HEK293T (cell line): Measurements from ENCODE around the gene KLHL10.
A peak's percentile ranks its signal among the peaks of the same experiment; 100 is the strongest.
"Not testable (repeated sequence)": the region's sequence is repeated elsewhere in the genome, so short reads cannot be mapped to it uniquely, and the experiment has no call there.

Experiments used
- CTCF ChIA-PET: fragments of 350-600 bp; formaldehyde crosslinking; extraction: SDS; loops from one replicate; lab custom pipeline; 2021; ENCODE audit warnings: antibody characterized with exemption, inconsistent platforms; lab: Yijun Ruan, JAX
- POLR2A ChIA-PET: fragments of 350-600 bp; formaldehyde crosslinking; extraction: SDS; loops from one replicate; lab custom pipeline; 2020; ENCODE audit warnings: antibody characterized with exemption, inconsistent platforms; lab: Yijun Ruan, JAX
- DNase-seq: peaks from one replicate; pipeline ENCODE4 v3.0.0; 2012; ENCODE audit warnings: mixed read lengths; ENCODE audit errors: extremely low spot score
- ARNT ChIP-seq: fragments of 450-650 bp; IDR thresholded peaks from 2 replicates; pipeline ENCODE4 v1.6.1; 2017; ENCODE audit warnings: mild to moderate bottlenecking
- BHLHE40 ChIP-seq: fragments of 450-650 bp; IDR thresholded peaks from 2 replicates; pipeline ENCODE4 v1.6.1; 2016; ENCODE audit warnings: mild to moderate bottlenecking, moderate library complexity, borderline replicate concordance
- CTBP1 ChIP-seq: fragments of 450-650 bp; IDR thresholded peaks from 2 replicates; pipeline ENCODE4 v1.6.1; 2016; ENCODE audit warnings: borderline replicate concordance
- ELF4 ChIP-seq: fragments of 450-650 bp; IDR thresholded peaks from 2 replicates; pipeline ENCODE4 v1.6.1; 2017; ENCODE audit warnings: antibody characterized with exemption
- FOXA1 ChIP-seq: fragments of 450-650 bp; IDR thresholded peaks from 2 replicates; pipeline ENCODE4 v1.6.1; 2016; ENCODE audit warnings: mild to moderate bottlenecking
- FOXK2 ChIP-seq: fragments of 450-650 bp; IDR thresholded peaks from 2 replicates; pipeline ENCODE4 v1.6.1; 2016; ENCODE audit warnings: mild to moderate bottlenecking
- FOXM1 ChIP-seq: fragments of 450-650 bp; IDR thresholded peaks from 2 replicates; pipeline ENCODE4 v1.6.1; 2017; ENCODE audit warnings: mild to moderate bottlenecking, borderline replicate concordance
- HDGF ChIP-seq: fragments of 450-650 bp; IDR thresholded peaks from 2 replicates; pipeline ENCODE4 v1.6.1; 2017; ENCODE audit warnings: antibody characterized with exemption, borderline replicate concordance
- L3MBTL2 ChIP-seq: fragments of 450-650 bp; conservative IDR thresholded peaks from 2 replicates; pipeline ENCODE4 v1.6.1; 2016; ENCODE audit warnings: mild to moderate bottlenecking
- LEF1 ChIP-seq: fragments of 450-650 bp; IDR thresholded peaks from 2 replicates; pipeline ENCODE4 v1.6.1; 2017; ENCODE audit warnings: mild to moderate bottlenecking, borderline replicate concordance
- NFRKB ChIP-seq: fragments of 450-650 bp; IDR thresholded peaks from 2 replicates; pipeline ENCODE4 v1.6.1; 2016; ENCODE audit warnings: mild to moderate bottlenecking, moderate library complexity
- PKNOX1 ChIP-seq: fragments of 450-650 bp; IDR thresholded peaks from 2 replicates; pipeline ENCODE4 v1.6.1; 2016
- SP1 ChIP-seq: fragments of 450-650 bp; IDR thresholded peaks from 2 replicates; pipeline ENCODE4 v1.6.1; 2017
- SUZ12 ChIP-seq: fragments of 450-650 bp; IDR thresholded peaks from 2 replicates; pipeline ENCODE4 v1.6.1; 2016; ENCODE audit warnings: mild to moderate bottlenecking
- TARDBP ChIP-seq: fragments of 450-650 bp; IDR thresholded peaks from 2 replicates; pipeline ENCODE4 v1.6.1; 2016
- ZNF384 ChIP-seq: fragments of 450-650 bp; IDR thresholded peaks from 2 replicates; pipeline ENCODE4 v1.6.1; 2016

The KLHL10 gene

GRCh38 chr17:41835800-41836549 is 1.6 kb upstream of the KLHL10 start, which contains the start of gene NT5C3B:
Gene NT5C3B (minus strand): TSS chr17:41836232. CDS start chr17:41836193, 39 bp downstream.
- POLR2A ChIA-PET: interaction anchor here (1.0 to 5.9 kb wide), 10 partner anchors 12 to 147 kb away, joined by 3 to 40 read pairs (median 9); partner anchors contain the start of genes ACLY, EIF1, FKBP10 and JUP
- CTCF ChIA-PET: interaction anchor here (0.6 to 1.4 kb wide), 2 partner anchors 12 to 16 kb away, joined by 4 to 5 read pairs; no protein-coding TSS in a partner anchor
- TF ChIP-seq L3MBTL2: no peak
- no peak for TF ChIP-seq PKNOX1
- no peak for TF ChIP-seq SUZ12
- TF ChIP-seq ARNT: no peak
- TF ChIP-seq NFRKB: no peak
- TF ChIP-seq ZNF384: no peak
- TF ChIP-seq FOXK2: no peak
- no peak for TF ChIP-seq LEF1
- TF ChIP-seq SP1: no peak
- TF ChIP-seq FOXA1: no peak
- TF ChIP-seq FOXM1: no peak
- no peak for TF ChIP-seq CTBP1
- no peak for TF ChIP-seq TARDBP
- TF ChIP-seq HDGF: no peak
- TF ChIP-seq BHLHE40: no peak
- no peak for TF ChIP-seq ELF4
- DNase-seq: peak; percentile 98

DNA sequence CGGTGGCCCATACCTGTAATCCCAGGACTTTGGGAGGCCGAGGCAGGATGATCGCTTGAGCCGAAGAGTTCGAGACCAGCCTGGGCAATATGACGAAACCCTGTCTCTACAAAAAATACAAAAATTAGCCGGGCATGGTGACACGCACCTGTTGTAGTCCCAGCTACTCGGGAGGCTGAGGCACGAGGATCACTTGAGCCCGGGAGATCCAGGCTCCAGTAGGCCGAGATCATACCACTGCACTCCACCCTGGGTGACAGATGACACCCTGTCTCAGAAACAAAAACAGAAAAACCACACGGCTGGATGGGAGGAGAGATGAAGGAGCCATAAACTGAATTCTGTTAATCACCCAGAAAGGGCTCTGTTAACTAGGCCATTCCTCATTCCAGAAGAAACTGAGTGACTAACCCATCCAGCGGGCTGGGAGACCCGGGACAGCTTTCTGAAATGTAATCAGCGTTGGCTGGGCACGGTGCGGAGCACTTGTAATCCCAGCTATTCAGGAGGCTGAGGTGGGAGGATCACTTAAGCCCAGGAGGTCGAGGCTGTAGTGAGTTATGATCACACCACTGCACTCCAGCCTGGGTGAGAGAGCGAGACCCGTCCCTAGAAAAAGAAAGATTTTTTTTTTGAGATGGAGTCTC is 952 bp upstream of the KLHL10 start:
- POLR2A ChIA-PET: interaction anchor here (0.7 to 5.9 kb wide), 7 partner anchors 12 to 94 kb away, joined by 3 to 40 read pairs (median 8); partner anchors contain the start of genes FKBP10, KLHL11, ODAD4 and P3H4

GRCh38 chr17:41839448-41839847 is 1.8 kb downstream of the KLHL10 start:
- ChIA-PET CTCF (interaction anchor here (0.6 to 1.5 kb wide), 2 partner anchors 29 to 38 kb away, joined by 3 read pairs; no protein-coding TSS in a partner anchor), POLR2A (interaction anchor here (5.9 kb wide), 1 partner anchor 28 kb away, joined by 40 read pairs; the partner anchor contains the start of genes FKBP10 and P3H4)
- DNase-seq: not testable (repeated sequence)

More for the DNA sequence above, 952 bp upstream of the KLHL10 start:
- CTCF ChIA-PET: no interaction called here
- TF ChIP-seq ARNT: no peak
- peak; percentile 13; the same call in 1 of the 2 replicates for TF ChIP-seq L3MBTL2
- no peak for TF ChIP-seq TARDBP
- DNase-seq: no peak

DNA sequence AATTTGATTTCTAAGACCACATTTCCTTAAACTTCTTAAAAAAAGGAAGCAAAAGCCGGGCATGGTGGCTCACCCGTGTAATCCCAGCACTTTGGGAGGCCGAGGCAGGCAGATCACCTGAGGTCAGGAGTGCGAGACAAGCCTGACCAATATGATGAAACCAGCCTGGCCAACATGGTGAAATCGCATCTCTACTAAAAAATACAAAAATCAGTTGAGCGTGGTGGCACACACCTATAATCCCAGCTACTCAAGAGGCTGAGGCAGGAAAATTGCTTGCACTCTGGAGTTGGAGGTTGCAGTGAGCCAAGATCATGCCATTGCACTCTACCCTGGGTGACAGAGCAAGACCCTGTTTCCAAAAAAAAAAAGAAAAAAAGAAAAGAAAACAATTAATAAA is 3.2 kb downstream of the KLHL10 start:
- POLR2A ChIA-PET: interaction anchor here (1.4 kb wide), 1 partner anchor 23 kb away, joined by 3 read pairs; no protein-coding TSS in a partner anchor
- DNase-seq, CTCF ChIA-PET: not testable (repeated sequence)

GRCh38 chr17:41844971-41845370 is 7.3 kb downstream of the KLHL10 start:
- POLR2A ChIA-PET: no interaction called here
- TF ChIP-seq CTBP1 (no peak), SP1 (no peak), FOXM1 (no peak), LEF1 (no peak), ARNT (no peak), FOXK2 (no peak), SUZ12 (no peak), HDGF (no peak), ZNF384 (no peak), PKNOX1 (no peak), BHLHE40 (no peak), ELF4 (no peak), L3MBTL2 (no peak), TARDBP (no peak), FOXA1 (no peak)
- CTCF ChIA-PET: no interaction called here
- no peak for DNase-seq

- ChIA-PET CTCF (interaction anchor here (1.2 to 1.3 kb wide), 2 partner anchors 14 to 37 kb away, joined by 4 to 6 read pairs; partner anchors contain the start of gene P3H4), POLR2A (interaction anchor here (1.4 to 2.5 kb wide), 6 partner anchors 12 to 160 kb away, joined by 4 to 11 read pairs (median 6); partner anchors contain the start of genes ACLY, EIF1, KLHL11 and NT5C3B)
- no peak for DNase-seq
- no peak for TF ChIP-seq FOXM1
- TF ChIP-seq FOXK2: no peak
- TF ChIP-seq ARNT: no peak
- no peak for TF ChIP-seq CTBP1
- no peak for TF ChIP-seq HDGF
- no peak for TF ChIP-seq ZNF384
- TF ChIP-seq SUZ12: no peak
- TF ChIP-seq ELF4: no peak
- TF ChIP-seq TARDBP: no peak
- no peak for TF ChIP-seq PKNOX1
- TF ChIP-seq SP1: no peak
- no peak for TF ChIP-seq NFRKB
- no peak for TF ChIP-seq FOXA1
- no peak for TF ChIP-seq LEF1
- TF ChIP-seq BHLHE40: no peak
- no peak for TF ChIP-seq L3MBTL2
These were observed 11.2 kb downstream of the KLHL10 start for GRCh38 chr17:41848788-41849187.
